Measurements from ENCODE around the gene RAB27B.
"Not testable (repeated sequence)": the region's sequence is repeated elsewhere in the genome, so short reads cannot be mapped to it uniquely, and the experiment has no call there.

The RAB27B gene

DNA sequence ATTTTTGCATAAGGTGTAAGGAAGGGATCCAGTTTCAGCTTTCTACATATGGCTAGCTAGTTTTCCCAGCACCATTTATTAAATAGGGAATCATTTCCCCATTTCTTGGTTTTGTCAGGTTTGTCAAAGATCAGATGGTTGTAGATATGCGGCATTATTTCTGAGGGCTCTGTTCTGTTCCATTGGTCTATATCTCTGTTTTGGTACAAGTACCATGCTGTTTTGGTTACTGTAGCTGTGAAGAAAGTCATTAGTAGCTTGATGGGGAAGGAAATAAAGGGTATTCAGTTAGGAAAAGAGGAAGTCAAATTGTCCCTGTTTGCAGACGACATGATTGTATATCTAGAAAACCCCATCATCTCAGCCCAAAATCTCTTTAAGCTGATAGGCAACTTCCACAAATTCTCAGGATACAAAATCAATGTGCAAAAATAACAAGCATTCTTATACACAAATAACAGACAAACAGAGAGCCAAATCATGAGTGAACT lies 7.4 kb upstream of the RAB27B start:
- not testable (repeated sequence) for DNase-seq

DNA sequence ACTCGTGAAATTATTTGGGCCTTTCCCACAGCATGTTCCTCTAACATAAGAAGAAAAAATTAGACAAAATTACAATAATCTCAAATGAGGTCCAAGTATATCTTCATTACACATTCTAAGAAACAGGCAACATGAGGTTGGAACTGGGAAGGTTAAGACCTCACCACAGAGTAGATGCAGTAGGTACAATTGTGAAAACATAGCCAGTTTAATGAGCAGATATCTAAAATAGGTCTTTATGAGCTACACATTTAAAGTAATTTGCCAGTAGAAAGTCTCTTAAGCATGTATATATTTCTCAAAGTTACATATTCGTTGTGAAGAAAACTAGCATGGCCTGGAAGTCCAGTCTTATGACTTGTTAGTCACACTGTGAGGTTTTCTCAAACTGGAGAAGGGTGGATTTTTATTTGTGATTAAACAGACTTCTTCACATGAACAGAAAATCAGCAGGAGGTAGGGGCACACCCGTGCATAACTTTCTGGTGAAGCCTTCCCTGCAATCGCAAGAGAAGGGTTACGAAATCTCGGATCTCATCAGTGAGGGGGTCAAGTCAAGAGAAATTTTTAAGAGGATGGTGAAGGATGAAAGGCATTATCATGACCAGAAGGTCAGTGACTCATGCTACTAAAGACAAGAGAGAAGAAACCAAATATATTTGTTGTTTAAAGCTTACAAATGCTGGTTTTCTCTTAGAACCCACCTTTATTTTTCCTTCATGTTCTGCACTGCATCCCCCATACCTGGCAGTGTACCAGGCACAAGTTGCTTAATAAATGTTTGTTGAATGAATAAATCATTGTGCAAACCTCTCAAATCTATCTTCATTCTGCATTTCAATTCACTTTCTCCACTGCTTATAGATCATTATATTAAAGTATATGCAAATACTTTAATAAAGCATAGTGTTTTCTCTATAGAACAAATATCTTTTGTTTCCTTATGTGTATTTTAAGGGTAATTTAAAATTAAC lies 5.1 kb upstream of the RAB27B start:
- DNase-seq: no peak

DNA sequence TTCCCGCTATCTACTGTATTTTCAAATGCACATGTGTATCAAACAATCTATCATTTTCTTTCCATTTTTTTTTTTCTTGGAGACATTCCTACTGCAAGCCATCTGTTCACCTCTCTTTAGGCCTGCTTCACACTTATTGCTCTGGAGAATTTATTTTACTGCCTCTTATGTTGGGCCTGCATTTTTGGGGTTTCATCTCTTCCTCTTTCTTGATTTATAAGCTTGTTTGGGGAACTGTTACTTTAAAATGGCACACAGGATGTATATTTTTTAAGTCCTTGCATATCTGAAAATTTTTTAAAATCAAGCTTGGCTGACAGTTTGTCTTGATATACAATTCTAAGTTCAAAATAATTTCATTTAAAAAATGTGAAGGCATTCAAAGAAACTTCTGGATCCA lies 3.5 kb upstream of the RAB27B start:
- no peak for DNase-seq

DNA sequence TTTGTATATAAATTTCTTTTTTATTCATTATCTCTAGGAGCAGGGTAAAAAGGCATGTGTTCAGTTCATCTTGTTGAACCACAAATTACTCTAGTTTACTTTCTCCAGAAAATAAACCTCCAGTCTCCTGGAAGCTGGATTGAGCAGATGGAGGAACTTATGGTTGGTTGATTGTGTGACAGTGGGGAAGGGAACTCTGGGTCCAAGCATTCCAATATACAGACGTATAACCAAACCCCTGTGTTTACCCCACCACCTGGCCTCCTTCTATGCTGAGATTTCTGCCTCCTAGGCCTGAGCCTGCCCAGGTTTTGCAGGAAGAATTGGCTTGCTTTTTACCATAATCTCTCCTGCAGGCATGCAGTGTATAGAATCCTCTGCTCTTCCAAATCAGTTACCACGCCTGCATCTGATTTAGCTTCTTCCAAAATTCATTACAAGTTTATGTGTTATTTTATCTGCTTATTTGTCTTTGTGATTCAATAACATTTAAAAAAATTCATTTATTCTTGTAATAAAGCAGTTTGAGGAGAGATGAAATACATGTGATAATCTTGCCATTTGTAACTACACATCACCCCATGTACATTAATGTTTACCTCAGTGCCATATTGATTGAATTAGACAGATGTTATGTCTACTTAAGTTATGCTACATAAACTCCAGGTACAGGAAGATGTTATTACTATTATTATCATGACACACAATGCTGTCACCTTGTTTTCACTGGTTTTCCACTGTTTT lies 2.5 kb upstream of the RAB27B start:
- no peak for DNase-seq

DNA sequence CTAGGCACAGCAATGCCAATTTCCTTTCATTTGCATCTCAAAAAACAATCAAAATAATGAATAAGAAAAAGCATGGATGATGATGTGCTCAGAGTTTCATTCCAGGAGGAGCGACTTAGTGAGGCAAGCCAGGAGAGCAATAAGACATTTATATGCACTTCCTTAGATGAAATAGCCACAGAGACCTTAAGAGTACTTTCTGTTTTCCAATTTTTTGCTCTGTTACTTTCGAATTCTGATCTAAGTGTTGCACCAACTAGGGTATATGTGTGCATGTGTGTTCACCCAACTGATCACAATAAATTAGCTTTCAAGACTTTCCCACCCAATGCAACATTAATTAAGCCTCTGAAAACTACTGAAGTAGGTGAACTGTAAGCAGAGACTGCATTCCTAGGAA lies 709 bp downstream of the RAB27B start:
- DNase-seq: no peak

DNA sequence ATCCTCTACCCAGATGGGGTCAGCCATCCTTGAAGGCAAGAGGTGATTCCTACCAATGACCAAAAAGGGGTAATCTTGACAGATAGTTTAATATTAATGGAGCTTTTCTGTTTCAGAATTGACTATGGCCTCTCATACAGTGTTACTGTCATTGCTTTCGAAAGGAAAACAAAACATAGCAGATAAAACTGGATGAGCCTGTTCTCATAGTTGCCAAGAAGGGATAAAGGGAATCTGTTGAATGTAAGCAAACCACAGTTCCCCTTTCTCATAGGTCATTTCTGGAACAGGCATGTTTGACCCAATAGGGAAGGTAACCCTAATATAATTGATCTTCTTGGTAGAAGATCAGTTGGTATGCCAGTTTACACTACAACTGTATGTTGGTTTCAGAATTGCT lies 1.6 kb downstream of the RAB27B start:
- DNase-seq: no peak

DNA sequence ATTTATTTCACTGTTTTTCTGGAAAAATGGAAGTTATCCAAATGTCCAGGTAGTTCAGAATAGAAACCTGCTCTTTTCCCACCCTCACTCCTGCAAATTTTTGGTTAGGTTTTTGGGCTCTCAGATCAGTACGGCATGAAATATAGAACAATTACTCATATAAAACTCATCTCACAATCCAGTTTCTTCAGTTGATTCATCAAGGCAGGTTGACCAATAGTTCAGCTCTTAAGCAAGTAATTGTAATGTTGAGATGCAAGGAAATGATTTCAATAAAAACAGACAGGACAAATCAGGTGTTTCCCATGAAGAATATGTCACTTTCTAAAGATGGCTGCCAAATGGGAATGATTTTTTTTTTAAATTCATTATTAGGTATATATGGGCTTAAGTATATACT lies 2.0 kb downstream of the RAB27B start:
- no peak for DNase-seq

DNA sequence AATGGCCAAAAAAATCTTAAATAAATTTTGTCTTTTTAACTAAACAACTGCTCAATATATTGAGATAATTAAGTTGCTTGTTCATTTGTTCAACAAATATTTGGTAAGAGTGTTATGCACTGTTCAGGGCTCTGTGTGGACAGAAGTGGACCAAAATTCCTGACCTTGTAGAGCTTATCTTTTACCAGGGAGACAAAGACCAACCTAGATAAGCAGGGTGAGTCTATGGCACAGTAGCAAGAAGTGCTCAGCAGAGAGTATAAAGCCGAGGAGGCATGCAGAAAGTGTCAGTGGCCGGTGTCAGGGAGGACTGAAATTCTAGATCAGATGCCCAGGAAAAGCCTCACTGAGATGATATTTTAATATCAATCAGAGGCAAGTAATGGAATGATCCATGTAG lies 2.6 kb downstream of the RAB27B start:
- DNase-seq: no peak

DNA sequence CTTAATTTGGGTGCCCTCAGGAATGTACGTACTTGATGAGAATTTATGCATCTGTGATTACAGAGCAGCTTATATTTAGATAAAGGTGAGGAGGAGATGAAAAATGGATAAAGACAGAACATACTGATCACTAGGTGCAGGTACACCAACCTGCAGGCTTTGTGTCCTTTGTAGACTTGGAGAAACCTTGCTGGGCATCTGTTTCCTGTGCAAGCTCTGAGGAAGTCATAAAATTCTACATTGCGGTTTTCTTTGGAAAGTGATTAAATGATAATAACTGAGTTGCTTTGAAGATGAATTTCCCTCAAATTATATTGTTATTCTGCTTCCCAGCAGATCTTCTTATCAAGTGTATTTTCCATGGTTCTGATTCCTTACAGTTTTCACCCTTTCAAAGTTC lies 7.7 kb downstream of the RAB27B start:
- DNase-seq: no peak

DNA sequence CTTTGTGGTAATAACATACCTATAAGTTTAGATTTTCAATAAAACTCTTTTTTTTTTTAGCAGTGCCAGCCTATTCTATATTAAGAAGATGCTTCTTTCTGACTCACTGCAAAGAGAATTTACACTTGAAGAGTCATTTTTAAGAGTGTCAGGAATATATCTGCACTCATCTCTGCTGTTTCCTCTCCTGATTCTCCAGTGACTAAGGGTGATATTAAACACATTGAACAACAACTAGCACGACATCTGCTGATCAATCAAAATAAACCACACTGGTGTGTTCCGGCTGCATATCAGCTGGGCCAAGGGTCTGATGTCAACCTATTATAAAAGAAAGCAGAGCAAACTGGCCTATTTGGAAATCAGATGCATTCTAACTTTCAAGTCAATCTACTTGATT lies 15.0 kb downstream of the RAB27B start:
- DNase-seq: no peak

DNA sequence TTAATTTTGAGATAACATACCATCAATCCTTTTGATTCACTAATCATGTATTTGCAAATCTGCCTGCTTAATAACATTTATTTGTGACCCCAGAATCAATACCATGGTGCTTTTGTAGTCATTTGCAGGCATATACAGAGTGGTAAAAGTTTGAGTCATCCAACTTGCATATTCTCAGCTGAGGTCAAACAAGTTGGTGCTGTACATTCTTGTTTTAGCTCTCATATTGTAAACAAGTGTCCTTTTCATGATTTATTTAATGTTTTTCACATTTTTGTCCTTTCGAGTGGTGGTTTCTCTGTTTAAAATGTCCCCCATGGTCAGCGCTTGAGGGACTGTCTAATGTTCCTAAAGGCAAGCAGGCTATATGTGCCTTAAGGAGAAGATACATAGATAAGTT lies 17.5 kb downstream of the RAB27B start:
- no peak for DNase-seq

DNA sequence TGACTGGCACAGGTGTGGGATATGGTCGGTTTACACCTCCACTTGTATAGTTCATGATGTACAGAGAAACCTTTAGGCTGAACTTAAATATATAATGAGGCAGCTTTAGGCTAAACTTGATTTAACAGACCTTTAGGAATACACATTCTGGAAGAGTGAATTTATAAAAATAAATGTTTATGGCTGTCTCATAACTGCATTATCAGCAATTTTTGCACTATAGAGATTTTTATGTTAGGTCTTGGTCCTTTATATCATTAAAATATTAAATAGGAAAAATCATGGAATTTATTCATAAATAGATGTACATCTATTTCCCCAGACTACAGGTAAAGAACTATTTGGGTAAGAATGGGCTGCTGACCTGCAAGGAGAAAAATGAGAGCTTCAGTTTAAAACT lies 19.8 kb downstream of the RAB27B start:
- DNase-seq: no peak

DNA sequence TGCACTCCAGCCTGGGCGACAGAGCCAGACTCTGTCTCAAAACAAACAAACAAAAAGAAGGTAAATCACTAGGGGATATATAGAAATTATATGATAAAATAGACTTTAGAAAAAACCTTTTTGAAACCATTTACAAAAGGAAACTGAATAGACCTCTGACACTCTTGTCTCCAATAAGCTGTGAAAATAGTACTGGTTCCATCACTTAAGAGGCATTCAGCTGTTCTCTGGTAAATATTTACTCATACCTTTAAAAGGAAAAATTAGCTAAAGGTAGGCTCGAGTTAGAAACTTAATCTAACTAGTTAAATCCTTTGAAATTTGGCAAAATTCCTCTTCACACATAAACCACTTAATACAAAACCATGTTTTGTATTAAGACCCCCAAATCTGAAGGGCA lies 21.4 kb downstream of the RAB27B start:
- no peak for DNase-seq

DNA sequence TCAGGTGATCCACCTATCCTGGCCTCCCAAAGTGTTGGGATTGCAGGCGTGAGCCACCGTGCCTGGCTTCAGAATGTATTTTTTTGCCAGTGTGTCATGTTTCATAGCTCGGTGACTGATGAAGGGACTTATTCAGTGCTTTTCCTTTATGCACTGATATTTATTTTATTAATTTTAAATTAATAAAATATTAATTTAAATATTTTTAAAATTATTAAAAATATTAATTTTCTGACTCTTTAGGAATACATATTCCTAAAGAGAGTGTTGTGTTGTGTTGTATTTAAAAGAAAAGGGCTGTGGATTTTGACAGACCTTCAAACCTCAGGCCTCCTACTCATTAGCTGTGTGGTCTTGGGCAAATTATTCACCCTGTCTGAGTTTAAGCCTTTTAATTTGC lies 22.3 kb downstream of the RAB27B start:
- no peak for DNase-seq

DNA sequence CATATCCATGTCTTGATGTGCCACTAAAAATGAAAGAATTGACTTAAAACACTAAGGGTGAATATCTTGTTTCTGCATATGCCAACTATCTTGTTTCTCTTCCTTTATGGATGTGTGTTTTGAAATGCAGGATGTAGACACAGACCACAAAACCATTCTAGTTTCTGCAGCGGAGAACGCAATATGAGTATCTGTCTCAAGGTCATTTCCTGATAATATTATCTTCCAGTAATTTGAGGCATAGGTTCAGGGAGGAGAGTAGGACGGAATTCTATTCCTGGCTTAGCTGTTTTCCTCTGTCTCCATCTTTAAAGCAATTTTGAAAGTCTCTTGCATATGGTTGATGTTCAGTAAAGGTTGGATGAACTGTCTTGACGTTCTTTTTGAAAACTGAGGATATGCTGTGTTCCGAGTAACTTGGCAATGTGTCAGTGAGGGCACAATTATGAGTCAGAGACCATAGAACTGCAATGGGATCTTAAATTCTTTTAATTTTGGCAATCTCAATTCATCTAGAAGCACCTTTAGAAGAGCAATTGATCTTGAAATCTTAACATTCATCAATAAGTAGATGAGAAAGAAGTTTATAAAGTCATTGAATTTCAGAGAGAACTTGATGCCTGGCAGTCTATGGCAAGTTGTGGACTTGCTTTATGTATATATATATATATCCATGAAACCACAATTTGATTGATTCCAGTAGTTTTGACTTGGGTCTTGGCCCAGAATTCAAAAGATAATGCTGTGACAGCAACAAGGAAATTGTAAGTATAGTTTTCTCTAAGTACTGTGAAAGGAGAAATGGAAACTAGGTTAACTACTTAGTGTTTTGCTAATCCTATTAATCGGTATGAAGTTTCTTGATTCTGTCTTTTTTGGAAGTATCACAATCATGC lies 24.8 kb downstream of the RAB27B start:
- no peak for DNase-seq

DNA sequence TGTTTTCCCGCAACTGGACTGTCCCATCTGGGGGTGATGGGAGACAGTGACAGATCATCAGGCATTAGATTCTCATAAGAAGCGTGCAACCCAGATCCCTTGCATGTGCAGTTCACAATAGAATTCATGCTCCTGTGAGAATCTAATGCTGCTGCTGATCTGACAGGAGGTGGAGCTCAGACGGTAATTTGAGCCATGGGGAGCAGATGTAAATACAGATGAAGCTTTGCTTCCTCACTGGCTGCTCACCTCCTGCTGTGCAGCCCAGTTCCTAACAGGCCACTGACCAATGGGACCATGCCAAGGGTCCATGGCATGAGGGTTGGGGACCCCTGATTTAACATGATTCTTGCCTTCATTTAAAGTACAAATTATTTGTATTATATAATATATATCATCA lies 26.8 kb downstream of the RAB27B start:
- not testable (repeated sequence) for DNase-seq

DNA sequence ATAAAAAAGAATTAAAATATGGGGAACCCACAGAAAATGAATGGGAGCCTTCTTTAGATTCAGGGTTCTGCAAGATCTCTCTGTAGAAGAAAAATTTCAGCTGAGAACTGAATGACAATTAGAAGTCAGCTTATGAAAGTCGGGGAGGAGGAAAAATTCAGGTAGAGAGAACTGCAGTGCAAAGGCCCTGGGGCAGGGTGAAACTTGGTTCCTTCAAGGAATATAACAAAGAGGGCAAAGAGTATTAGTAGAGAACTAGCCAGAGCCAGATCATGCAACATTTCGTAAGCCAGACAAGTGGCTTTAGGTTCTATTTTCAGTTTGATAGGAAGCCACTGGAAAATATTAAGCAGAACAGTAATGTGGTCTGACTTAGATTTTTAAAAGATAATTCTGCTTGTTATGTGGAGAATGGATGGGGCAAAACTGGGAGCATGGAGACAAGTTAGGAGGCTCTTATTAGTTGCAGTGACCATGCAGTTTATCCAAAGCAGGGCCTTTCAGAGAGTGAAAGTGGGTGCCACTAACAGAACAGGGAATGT lies 27.9 kb downstream of the RAB27B start:
- DNase-seq: no peak

DNA sequence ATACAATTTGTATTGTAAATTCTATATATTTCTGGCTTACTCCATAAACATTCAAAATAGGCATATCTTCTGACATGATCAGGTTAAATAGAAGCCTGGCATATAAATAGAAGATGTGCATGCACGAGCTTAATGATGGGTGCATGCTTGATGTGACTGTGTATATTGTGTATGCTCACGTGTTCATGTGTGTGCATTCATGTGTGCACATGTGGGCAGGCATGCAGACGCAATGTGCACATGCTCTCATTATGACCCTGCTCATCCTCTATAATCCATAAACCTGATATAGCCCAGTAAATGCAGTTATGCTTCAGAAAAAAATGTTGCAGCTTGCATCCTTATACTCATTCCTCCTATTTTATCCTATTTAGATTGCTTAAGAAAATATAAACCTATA lies 29.2 kb downstream of the RAB27B start:
- DNase-seq: no peak

DNA sequence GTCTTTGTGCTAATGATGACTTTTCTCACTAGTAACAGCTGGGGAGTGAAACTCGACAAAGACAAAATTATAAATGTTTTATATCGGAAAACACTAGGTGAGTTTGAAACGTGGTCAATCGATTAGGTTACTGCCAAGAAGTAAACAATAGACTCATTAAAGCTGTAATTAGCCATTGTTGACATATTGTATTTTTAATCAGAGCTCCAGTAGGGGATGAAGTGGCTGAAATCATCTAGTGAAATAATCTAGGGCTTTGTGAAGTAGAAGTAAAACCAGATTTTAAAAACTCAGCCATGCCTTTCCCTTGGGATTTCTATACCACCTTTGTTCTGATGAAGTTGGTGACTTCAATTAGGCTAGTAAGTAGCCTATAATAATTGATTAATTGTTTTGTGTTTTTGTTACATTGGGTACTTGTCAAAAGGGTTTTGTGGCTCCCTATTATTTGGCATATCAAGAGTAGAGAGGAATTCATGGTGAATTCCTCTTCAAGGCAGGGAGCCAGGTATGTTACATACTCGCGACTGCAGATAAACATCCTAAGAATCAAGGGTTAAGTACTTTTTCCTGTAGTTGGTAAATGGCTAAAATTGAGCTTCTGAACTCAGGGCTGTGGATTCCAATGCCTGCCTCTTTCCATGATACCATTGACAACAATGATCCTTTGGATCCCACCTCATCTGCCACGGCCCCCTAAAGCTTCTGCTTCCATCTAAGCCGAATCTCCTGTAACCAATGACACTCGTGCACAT lies 31.6 kb downstream of the RAB27B start:
- no peak for DNase-seq

DNA sequence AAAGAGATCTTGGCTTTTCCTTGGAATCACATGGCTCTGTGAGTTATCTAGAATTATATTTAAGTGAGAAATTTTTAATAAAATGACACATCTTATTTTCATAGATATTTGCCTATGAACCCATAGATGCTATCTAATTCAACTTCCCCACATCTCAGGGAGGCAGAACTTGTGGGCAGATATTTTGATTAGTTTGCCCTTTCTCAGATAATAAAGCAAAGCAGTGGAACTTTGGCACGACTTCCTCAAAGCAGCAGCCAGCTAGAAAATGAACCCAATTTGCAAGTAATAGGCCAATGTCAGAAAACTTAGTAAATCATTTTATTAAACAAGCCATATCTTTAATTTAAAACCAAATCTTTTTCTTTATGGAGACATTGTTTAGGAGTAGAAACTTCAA lies 32.7 kb downstream of the RAB27B start:
- DNase-seq: no peak

DNA sequence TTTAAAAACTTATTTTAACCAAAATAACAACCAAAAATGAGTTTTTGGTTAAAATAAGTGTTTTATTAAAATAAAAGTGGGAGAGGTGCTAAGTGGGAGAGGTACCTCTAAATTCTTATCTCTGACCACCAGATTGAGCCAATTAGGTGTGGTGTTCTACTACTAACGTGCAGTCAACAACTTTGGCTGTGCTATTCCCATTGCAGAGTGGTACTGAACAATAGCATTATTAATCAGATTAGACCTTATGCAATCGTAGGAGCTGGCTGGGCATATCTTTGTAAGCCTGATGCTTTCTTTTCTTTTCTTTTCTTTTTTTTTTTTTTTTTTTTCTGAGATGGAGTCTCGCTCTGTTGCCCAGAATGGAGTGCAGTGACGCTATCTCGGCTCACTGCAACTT lies 38.9 kb downstream of the RAB27B start:
- DNase-seq: no peak

DNA sequence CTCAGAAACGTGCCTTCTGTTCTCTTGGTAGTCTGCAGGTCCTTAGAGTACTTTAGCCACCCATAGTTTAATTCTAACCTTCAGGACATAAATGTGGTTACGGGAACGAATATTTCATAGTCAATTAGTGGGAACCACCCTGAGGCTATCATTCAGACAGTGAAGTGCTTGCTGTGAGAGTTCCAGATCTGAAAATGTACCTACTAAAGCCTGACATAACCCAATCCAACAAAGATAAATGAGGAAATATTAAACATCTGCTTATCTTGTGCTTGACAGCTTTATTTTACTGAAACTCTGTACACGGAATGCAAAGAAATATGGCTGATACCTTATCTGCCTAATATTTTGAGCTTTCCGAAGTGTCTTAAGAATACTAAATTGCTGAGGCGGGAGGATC lies 43.0 kb downstream of the RAB27B start:
- DNase-seq: no peak

Data from stimulated activated CD4-positive, alpha-beta T cell treated with anti-CD3 and anti-CD28 coated beads, Interleukin-4, amount 100 ng/mL, for 4 hours (primary cell).